AG10803 (cell line): ENCODE results near the gene GNB3.

Source experiments
- DNase-seq: peaks from one replicate; pipeline ENCODE4 v3.0.0; 2010; ENCODE audit warnings: low read depth
- H3K4me3 ChIP-seq: 2 replicates; pipeline ENCODE4 v1.5.1; 2011; ENCODE audit warnings: mild to moderate bottlenecking, low read length, control low read depth
- CTCF ChIP-seq: conservative IDR thresholded peaks from 2 replicates; pipeline ENCODE4 v1.5.1; 2011; ENCODE audit warnings: mild to moderate bottlenecking, low read length, control low read depth, inconsistent platforms

GNB3 gene

GRCh38 chr12:6831450-6831995, 9.2 kb upstream of the GNB3 start:
- no peak for TF ChIP-seq CTCF
- DNase-seq: no peak
- no peak overlapping the region for H3K4me3 ChIP-seq

GRCh38 chr12:6832125-6832524, 8.6 kb upstream of the GNB3 start:
- H3K4me3 ChIP-seq: no peak overlapping the region
- no peak for DNase-seq
- no peak for TF ChIP-seq CTCF

- no peak for DNase-seq
- TF ChIP-seq CTCF: no peak
- no peak overlapping the region for H3K4me3 ChIP-seq
Observed at GRCh38 chr12:6833189-6833890, 7.4 kb upstream of the GNB3 start.

DNA sequence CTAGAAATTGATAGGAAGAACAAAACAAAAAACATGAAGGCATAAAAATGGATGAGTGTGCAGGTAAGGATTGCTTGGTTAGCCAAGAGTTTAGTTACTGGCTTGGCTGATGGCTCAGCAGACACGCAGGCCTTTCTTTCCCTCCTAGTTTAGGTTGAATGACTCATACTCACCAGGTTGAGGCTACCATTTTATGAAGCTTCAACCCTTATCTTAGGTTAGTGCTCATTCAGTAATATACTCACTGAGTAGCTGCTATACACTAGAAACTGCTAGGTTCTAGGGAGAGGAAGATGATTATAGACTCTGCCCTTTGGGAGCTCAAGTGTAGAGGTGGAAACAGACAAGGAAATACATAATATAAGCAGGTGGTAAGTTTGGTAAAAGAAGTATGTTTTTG, 6.5 kb upstream of the GNB3 start:
- no peak for DNase-seq
- no peak for TF ChIP-seq CTCF

DNA sequence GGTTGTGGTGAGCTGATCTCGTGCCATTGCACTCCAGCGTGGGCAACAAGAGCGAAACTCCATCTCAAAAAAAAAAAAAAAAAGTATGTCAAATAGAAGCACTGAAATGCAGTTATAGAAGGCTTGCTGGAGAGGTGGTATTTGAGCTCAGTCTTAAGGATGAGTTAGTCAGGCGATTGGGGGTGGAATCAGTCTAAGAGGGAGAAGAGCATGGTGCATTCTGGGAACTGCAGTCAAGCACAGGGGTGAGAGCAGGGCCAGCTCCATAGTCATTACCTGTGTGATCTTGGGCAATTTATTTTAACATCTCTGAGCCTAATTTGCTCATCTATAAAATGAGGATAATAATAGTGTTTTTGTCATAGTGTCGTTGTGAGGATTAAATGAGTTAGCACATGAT, 5.9 kb upstream of the GNB3 start:
- DNase-seq: no peak
- no peak for TF ChIP-seq CTCF
- no peak overlapping the region for H3K4me3 ChIP-seq

More for the DNA sequence above, 6.5 kb upstream of the GNB3 start:
- H3K4me3 ChIP-seq: no peak overlapping the region

- no peak for TF ChIP-seq CTCF
- DNase-seq: no peak
- H3K4me3 ChIP-seq: no peak overlapping the region
Observed at GRCh38 chr12:6836851-6837250, 3.9 kb upstream of the GNB3 start.

DNA sequence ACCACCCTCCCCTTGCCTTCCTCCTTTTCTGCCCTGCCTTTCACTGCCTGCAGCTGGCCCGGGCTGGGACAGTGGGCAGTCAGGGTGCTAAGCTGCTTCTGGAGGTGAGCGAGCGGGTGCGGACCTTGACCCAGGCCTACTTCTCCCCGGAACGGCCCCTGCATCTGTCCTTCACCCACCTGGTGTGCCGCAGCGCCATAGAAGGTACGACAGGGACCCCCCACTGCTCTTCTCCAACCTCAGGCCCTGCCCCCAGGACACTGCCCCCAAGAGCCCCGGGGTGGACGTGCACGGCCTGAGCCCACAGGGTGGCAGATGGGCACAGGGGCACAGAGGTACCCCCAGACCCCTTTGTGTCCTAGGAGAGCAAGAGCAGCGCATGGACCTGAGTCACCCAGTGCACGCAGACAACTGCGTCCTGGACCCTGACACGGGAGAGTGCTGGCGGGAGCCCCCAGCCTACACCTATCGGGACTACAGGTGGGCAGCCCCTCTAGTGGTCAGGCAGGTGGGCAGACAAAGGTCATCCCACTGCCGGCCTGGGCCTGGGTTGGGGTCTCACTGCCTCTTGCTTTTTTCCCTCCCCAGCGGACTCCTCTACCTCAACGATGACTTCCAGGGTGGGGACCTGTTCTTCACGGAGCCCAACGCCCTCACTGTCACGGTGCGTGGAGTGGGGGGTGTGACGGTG, 3.2 kb upstream of the GNB3 start:
- TF ChIP-seq CTCF: no peak
- no peak for DNase-seq
- no peak overlapping the region for H3K4me3 ChIP-seq
